ENCODE measurements around the gene GLUD1. TPM values are rescaled to one million over a fixed set of nuclear protein-coding genes. Genes with fewer than 3 reads are reported as not detected.

The GLUD1 gene
- polyA plus RNA-seq, 2 of the 4 experiments (the other 2 are of a cell fraction): 74.4 to 117 TPM

DNA sequence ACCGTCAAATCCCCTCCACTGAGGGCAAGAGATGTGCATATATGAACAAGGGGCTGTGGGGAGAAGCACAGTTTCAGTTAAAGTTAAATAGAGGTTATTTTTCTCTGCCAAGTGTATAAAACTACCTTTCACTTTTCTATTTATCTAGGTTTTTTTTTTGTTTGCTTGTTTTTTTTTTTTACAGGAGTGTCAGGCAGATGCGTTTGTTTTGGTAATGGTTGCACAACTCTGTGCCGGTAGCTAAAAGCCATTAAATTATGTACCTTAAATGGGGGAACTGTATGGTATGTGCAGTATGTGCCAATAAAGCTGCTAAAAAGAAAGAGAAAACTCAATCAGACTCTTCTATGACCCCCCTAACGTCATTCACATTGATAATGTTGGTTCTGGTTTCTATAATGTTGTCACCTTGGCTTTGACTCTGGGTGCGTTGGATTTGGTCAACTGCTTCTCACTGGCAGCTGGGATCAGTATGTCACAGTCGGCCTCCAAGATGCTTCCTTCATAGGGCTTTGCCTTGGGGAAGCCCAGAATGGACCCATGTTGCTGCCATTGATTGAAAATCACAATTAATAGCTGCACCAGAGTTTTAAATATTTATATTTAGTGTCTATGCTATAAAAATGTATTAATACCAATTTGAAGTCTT, 34.2 kb downstream of the GLUD1 start:
- FAIRE-seq (no peak), ATAC-seq (no peak), DNase-seq (ENCODE audit: low read depth in 1 of 2, low spot score in 1 of 2) (no peak)
- H3K4me2 ChIP-seq: no peak overlapping the region
- no peak overlapping the region for H3K27ac ChIP-seq
- POLR2A ChIA-PET: no interaction called here
- TF ChIP-seq RNF2 (IDR thresholded peaks at IDR 0.05; ENCODE audit: borderline replicate concordance, low read depth) (no peak), CEBPB (IDR thresholded peaks at IDR 0.05) (peak in 1 of 2 experiments; percentile 25; a peak in 1 of 4 replicates)
- TF ChIP-seq, protein P1, sequence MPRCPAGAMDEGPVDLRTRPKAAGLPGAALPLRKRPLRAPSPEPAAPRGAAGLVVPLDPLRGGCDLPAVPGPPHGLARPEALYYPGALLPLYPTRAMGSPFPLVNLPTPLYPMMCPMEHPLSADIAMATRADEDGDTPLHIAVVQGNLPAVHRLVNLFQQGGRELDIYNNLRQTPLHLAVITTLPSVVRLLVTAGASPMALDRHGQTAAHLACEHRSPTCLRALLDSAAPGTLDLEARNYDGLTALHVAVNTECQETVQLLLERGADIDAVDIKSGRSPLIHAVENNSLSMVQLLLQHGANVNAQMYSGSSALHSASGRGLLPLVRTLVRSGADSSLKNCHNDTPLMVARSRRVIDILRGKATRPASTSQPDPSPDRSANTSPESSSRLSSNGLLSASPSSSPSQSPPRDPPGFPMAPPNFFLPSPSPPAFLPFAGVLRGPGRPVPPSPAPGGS (IDR thresholded peaks at IDR 0.05): no peak
- H3K4me1 ChIP-seq: no peaks in the 10 kb centered on the region
- 71% methylated on average over 6 of the region's 6 CpGs for WGBS (ENCODE audit: missing lambda C conversion rate)
- H3K9me3 ChIP-seq: no peaks in the 10 kb centered on the region
- no peak overlapping the region for H3K4me3 ChIP-seq
- CTCF ChIA-PET: interaction anchor here (0.8 to 1.2 kb wide), 2 partner anchors 12 to 94 kb away, joined by 3 read pairs; no protein-coding TSS in a partner anchor

DNA sequence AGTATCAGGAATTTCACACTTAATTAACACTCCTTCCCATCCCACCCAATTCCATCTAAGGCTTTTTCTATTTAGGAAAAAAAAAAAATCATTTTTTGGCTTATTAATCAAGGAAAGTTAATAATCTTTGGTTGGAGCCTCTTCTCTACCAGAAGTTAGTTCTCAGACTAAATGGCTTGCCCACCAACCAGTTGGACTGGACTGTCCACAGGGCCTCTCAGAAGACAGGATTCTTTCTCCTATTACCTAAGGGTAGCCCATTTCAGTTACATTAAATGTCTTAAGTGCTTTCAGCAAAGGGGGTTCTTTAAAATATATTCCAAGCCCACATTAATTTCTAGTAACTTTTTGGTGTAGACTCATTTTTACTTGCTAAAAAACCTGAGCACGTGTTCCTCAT, 35.2 kb downstream of the GLUD1 start:
- DNase-seq (ENCODE audit: low read depth in 1 of 2, low spot score in 1 of 2): no peak
- ATAC-seq: no peak
- no peak overlapping the region for H3K4me2 ChIP-seq
- H3K4me1 ChIP-seq: no peaks in the 10 kb centered on the region
- POLR2A ChIA-PET: no interaction called here
- WGBS (ENCODE audit: missing lambda C conversion rate): 95% methylated on average over 1 of the region's 1 CpG
- H3K27ac ChIP-seq: no peak overlapping the region
- FAIRE-seq: no peak
- CTCF ChIA-PET: no interaction called here
- H3K4me3 ChIP-seq: no peak overlapping the region
- no peaks in the 10 kb centered on the region for H3K9me3 ChIP-seq
- TF ChIP-seq PHF8 (IDR thresholded peaks at IDR 0.05; ENCODE audit: borderline replicate concordance, low read depth): no peak
- no peak for TF ChIP-seq HOXB5 (CRISPR knock-in tag; IDR thresholded peaks at IDR 0.05)
- TF ChIP-seq ZNF302 (CRISPR knock-in tag; IDR thresholded peaks at IDR 0.05): no peak
- TF ChIP-seq EHMT2 (IDR thresholded peaks at IDR 0.05; ENCODE audit: low read depth): no peak
- TF ChIP-seq CBX2 (IDR thresholded peaks at IDR 0.05; ENCODE audit: borderline replicate concordance, low read depth): no peak
- TF ChIP-seq KDM5A (IDR thresholded peaks at IDR 0.05): no peak
- TF ChIP-seq HEYL (CRISPR knock-in tag; IDR thresholded peaks at IDR 0.05): no peak
- TF ChIP-seq ESRRA (IDR thresholded peaks at IDR 0.05; ENCODE audit: borderline replicate concordance, low read length): no peak
- TF ChIP-seq, protein P2, sequence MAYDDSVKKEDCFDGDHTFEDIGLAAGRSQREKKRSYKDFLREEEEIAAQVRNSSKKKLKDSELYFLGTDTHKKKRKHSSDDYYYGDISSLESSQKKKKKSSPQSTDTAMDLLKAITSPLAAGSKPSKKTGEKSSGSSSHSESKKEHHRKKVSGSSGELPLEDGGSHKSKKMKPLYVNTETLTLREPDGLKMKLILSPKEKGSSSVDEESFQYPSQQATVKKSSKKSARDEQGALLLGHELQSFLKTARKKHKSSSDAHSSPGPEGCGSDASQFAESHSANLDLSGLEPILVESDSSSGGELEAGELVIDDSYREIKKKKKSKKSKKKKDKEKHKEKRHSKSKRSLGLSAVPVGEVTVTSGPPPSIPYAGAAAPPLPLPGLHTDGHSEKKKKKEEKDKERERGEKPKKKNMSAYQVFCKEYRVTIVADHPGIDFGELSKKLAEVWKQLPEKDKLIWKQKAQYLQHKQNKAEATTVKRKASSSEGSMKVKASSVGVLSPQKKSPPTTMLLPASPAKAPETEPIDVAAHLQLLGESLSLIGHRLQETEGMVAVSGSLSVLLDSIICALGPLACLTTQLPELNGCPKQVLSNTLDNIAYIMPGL (CRISPR knock-in tag; IDR thresholded peaks at IDR 0.05; ENCODE audit: borderline replicate concordance): no peak
- no peak for TF ChIP-seq RFX5 (IDR thresholded peaks at IDR 0.05)
- no peak for TF ChIP-seq NPAS2 (CRISPR knock-in tag; IDR thresholded peaks at IDR 0.05; ENCODE audit: borderline replicate concordance)
- no peak for TF ChIP-seq EP300 (IDR thresholded peaks at IDR 0.05)
- TF ChIP-seq CEBPB (IDR thresholded peaks at IDR 0.05): no peak
- TF ChIP-seq CBX8 (IDR thresholded peaks at IDR 0.05): no peak

GRCh38 chr10:87058171-87058570, 36.5 kb downstream of the GLUD1 start:
- Histone ChIP-seq H3K4me1 (no peaks in the 10 kb centered on the region), H3K27ac (no peak overlapping the region), H3K9me3 (no peaks in the 10 kb centered on the region), H3K4me2 (no peak overlapping the region), H3K4me3 (no peak overlapping the region)
- WGBS (ENCODE audit: missing lambda C conversion rate): 76% methylated on average over 1 of the region's 1 CpG
- CTCF ChIA-PET: no interaction called here
- no peak for DNase-seq (ENCODE audit: low read depth in 1 of 2, low spot score in 1 of 2)
- no peak for FAIRE-seq
- POLR2A ChIA-PET: no interaction called here
- no peak for ATAC-seq
- TF ChIP-seq EHF (CRISPR knock-in tag; IDR thresholded peaks at IDR 0.05) (no peak), BHLHE40 (IDR thresholded peaks at IDR 0.05; ENCODE audit: low read depth, low read length) (no peak), PHF8 (IDR thresholded peaks at IDR 0.05; ENCODE audit: borderline replicate concordance, low read depth) (no peak), HDAC2 (IDR thresholded peaks at IDR 0.05) (no peak), MAFK (IDR thresholded peaks at IDR 0.05; ENCODE audit: partially characterized antibody) (no peak), HEYL (CRISPR knock-in tag; IDR thresholded peaks at IDR 0.05) (no peak), ELK1 (IDR thresholded peaks at IDR 0.05; ENCODE audit: low read depth, low read length) (no peak), NFE2L2 (conservative IDR thresholded peaks at IDR 0.05; ENCODE audit: low read length) (no peak), HOXB5 (CRISPR knock-in tag; IDR thresholded peaks at IDR 0.05) (no peak), ESRRA (IDR thresholded peaks at IDR 0.05; ENCODE audit: borderline replicate concordance, low read length) (no peak), RFX5 (IDR thresholded peaks at IDR 0.05) (no peak), CHD4 (IDR thresholded peaks at IDR 0.05; ENCODE audit: borderline replicate concordance) (no peak), ZSCAN20 (CRISPR knock-in tag; IDR thresholded peaks at IDR 0.05) (no peak), CBX8 (IDR thresholded peaks at IDR 0.05) (no peak)
- TF ChIP-seq, protein P3, sequence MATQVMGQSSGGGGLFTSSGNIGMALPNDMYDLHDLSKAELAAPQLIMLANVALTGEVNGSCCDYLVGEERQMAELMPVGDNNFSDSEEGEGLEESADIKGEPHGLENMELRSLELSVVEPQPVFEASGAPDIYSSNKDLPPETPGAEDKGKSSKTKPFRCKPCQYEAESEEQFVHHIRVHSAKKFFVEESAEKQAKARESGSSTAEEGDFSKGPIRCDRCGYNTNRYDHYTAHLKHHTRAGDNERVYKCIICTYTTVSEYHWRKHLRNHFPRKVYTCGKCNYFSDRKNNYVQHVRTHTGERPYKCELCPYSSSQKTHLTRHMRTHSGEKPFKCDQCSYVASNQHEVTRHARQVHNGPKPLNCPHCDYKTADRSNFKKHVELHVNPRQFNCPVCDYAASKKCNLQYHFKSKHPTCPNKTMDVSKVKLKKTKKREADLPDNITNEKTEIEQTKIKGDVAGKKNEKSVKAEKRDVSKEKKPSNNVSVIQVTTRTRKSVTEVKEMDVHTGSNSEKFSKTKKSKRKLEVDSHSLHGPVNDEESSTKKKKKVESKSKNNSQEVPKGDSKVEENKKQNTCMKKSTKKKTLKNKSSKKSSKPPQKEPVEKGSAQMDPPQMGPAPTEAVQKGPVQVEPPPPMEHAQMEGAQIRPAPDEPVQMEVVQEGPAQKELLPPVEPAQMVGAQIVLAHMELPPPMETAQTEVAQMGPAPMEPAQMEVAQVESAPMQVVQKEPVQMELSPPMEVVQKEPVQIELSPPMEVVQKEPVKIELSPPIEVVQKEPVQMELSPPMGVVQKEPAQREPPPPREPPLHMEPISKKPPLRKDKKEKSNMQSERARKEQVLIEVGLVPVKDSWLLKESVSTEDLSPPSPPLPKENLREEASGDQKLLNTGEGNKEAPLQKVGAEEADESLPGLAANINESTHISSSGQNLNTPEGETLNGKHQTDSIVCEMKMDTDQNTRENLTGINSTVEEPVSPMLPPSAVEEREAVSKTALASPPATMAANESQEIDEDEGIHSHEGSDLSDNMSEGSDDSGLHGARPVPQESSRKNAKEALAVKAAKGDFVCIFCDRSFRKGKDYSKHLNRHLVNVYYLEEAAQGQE (IDR thresholded peaks at IDR 0.05): no peak
